Measurements from ENCODE around the gene GABRB2. TPM values are rescaled to one million over a fixed set of nuclear protein-coding genes. Genes with fewer than 3 reads are reported as not detected.

Gene GABRB2
- not detected for total RNA-seq
- total RNA-seq (2013) = 0.02 TPM

GRCh38 chr5:161546470-161547301 is at the start of gene GABRB2:
GABRB2 (minus strand) TSS chr5:161546725; CDS start chr5:161546643, 82 bp downstream.
- intact Hi-C loops (cut with micrococcal nuclease) = no loop called here
- H3K27me3 Mint-ChIP-seq (ENCODE audit: low read depth in 2 of 2) = peaks cover 23 to 31% of the 10 kb centered on the region in 2 donors
- H3K4me1 ChIP-seq (ENCODE audit: control insufficient read depth, insufficient read depth, low read length) = peaks cover 6% of the 10 kb centered on the region

GRCh38 chr5:161585798-161586197 is 39.3 kb upstream of the GABRB2 start:
- Histone ChIP-seq H3K36me3 (ENCODE audit: control insufficient read depth, insufficient read depth, low read length) (no peaks in the 10 kb centered on the region), H3K9me3 (ENCODE audit: control insufficient read depth, insufficient read depth, low read length) (no peaks in the 10 kb centered on the region), H3K27ac (ENCODE audit: low read length) (no peak overlapping the region), H3K4me1 (ENCODE audit: control insufficient read depth, insufficient read depth, low read length) (no peaks in the 10 kb centered on the region), H3K4me3 (ENCODE audit: low read length) (no peak overlapping the region), H3K27me3 (ENCODE audit: control insufficient read depth, insufficient read depth, low read length) (no peaks in the 10 kb centered on the region)
- no peaks in the 10 kb centered on the region for H3K4me1 Mint-ChIP-seq
- no peaks in the 10 kb centered on the region for H3K36me3 Mint-ChIP-seq
- DNase-seq = no peak
- intact Hi-C loops (cut with micrococcal nuclease) = no loop called here
- no peak overlapping the region for H3K4me3 Mint-ChIP-seq
- ATAC-seq = no peak
- no peaks in the 10 kb centered on the region for H3K27me3 Mint-ChIP-seq (ENCODE audit: low read depth in 2 of 2)
- H3K27ac Mint-ChIP-seq = no peak overlapping the region
- no CpG with 5 or more reads among the region's 1 CpG for WGBS (ENCODE audit: insufficient coverage)
- TF ChIP-seq CTCF (IDR thresholded peaks at IDR 0.05) = no peak
- peaks cover 4 to 5% of the 10 kb centered on the region in 2 donors for H3K9me3 Mint-ChIP-seq

More at GRCh38 chr5:161546470-161547301, at the start of gene GABRB2:
- WGBS (ENCODE audit: insufficient coverage) = 3% methylated on average over 30 of the region's 31 CpGs
- no peak for ATAC-seq
- Mint-ChIP-seq H3K27ac (no peak within 1 kb of the TSS), H3K4me3 (peak within 1 kb of the TSS; percentile 74), H3K9me3 (peaks cover 0 to 5% of the 10 kb centered on the region in 2 donors), H3K36me3 (no peaks in the 10 kb centered on the region), H3K4me1 (peaks cover 0 to 9% of the 10 kb centered on the region in 2 donors)
- no peak within 1 kb of the TSS for H3K27ac ChIP-seq (ENCODE audit: low read length)
- H3K27me3 ChIP-seq (ENCODE audit: control insufficient read depth, insufficient read depth, low read length) = peaks cover 13% of the 10 kb centered on the region
- no peaks in the 10 kb centered on the region for H3K9me3 ChIP-seq (ENCODE audit: control insufficient read depth, insufficient read depth, low read length)
- H3K36me3 ChIP-seq (ENCODE audit: control insufficient read depth, insufficient read depth, low read length) = no peaks in the 10 kb centered on the region
- no peak within 1 kb of the TSS for H3K4me3 ChIP-seq (ENCODE audit: low read length)
- no peak for TF ChIP-seq CTCF (IDR thresholded peaks at IDR 0.05)
- peak in 1 of 2 donors; percentile 32 for DNase-seq

GRCh38 chr5:161580621-161581020 is 34.1 kb upstream of the GABRB2 start:
- Histone ChIP-seq H3K9me3 (ENCODE audit: control insufficient read depth, insufficient read depth, low read length) (no peaks in the 10 kb centered on the region), H3K27ac (ENCODE audit: low read length) (no peak overlapping the region), H3K27me3 (ENCODE audit: control insufficient read depth, insufficient read depth, low read length) (no peaks in the 10 kb centered on the region), H3K4me1 (ENCODE audit: control insufficient read depth, insufficient read depth, low read length) (no peaks in the 10 kb centered on the region), H3K4me3 (ENCODE audit: low read length) (no peak overlapping the region), H3K36me3 (ENCODE audit: control insufficient read depth, insufficient read depth, low read length) (no peaks in the 10 kb centered on the region)
- Mint-ChIP-seq H3K9me3 (peaks cover 0 to 2% of the 10 kb centered on the region in 2 donors), H3K4me1 (no peaks in the 10 kb centered on the region), H3K36me3 (no peaks in the 10 kb centered on the region), H3K27me3 (ENCODE audit: low read depth in 2 of 2) (no peaks in the 10 kb centered on the region), H3K4me3 (no peak overlapping the region), H3K27ac (no peak overlapping the region)
- WGBS (ENCODE audit: insufficient coverage) = 100% methylated on average over 2 of the region's 5 CpGs
- no peak for TF ChIP-seq CTCF (IDR thresholded peaks at IDR 0.05)
- intact Hi-C loops (cut with micrococcal nuclease) = no loop called here
- ATAC-seq = no peak
- DNase-seq = no peak
